ENCODE results near the gene DTHD1.

The DTHD1 gene

GRCh38 chr4:36325926-36326325 lies 44.5 kb downstream of the DTHD1 start:
- DNase-seq (no peak), ATAC-seq (ENCODE audit: insufficient read depth, low read depth) (no peak)
- Histone ChIP-seq H3K27ac (ENCODE audit: low read length) (no peak overlapping the region), H3K4me1 (ENCODE audit: insufficient read depth, low read length) (peaks cover 37% of the 10 kb centered on the region), H2AFZ (ENCODE audit: low read depth, low read length) (no peak overlapping the region), H3K79me2 (ENCODE audit: insufficient read depth, low read length) (no peaks in the 10 kb centered on the region), H3K4me3 (ENCODE audit: low read depth in 1 of 2, low read length in 2 of 2) (no peak overlapping the region), H4K20me1 (ENCODE audit: insufficient read depth, low read length) (no peaks in the 10 kb centered on the region), H3K27me3 (ENCODE audit: insufficient read depth, low read length, poor library complexity) (no peaks in the 10 kb centered on the region), H3K9ac (ENCODE audit: low read depth, low read length) (no peak overlapping the region), H3K9me3 (ENCODE audit: insufficient read depth, low read length, severe bottlenecking) (no peaks in the 10 kb centered on the region), H3K4me2 (ENCODE audit: insufficient read depth, low read length) (no peak overlapping the region), H3K36me3 (ENCODE audit: insufficient read depth, low read length) (no peaks in the 10 kb centered on the region)
- TF ChIP-seq CTCF (IDR thresholded peaks at IDR 0.05; ENCODE audit: borderline replicate concordance, extremely low read depth, low read length, poor library complexity, severe bottlenecking), result no peak
- no peak for TF ChIP-seq EZH2 (IDR thresholded peaks at IDR 0.05; ENCODE audit: borderline replicate concordance, low read depth, low read length, severe bottlenecking)

- Histone ChIP-seq H3K9ac (ENCODE audit: low read depth, low read length) (no peak overlapping the region), H3K4me1 (ENCODE audit: insufficient read depth, low read length) (peaks cover 37% of the 10 kb centered on the region)
- ATAC-seq (ENCODE audit: insufficient read depth, low read depth), result no peak
Observed at GRCh38 chr4:36326476-36327029, 45.1 kb downstream of the DTHD1 start.

GRCh38 chr4:36327400-36327799 lies 46.0 kb downstream of the DTHD1 start:
- H3K4me2 ChIP-seq (ENCODE audit: insufficient read depth, low read length), result no peak overlapping the region
- peaks cover 31% of the 10 kb centered on the region for H3K4me1 ChIP-seq (ENCODE audit: insufficient read depth, low read length)
- H3K36me3 ChIP-seq (ENCODE audit: insufficient read depth, low read length), result no peaks in the 10 kb centered on the region

More at GRCh38 chr4:36326476-36327029, 45.1 kb downstream of the DTHD1 start:
- no peaks in the 10 kb centered on the region for H3K36me3 ChIP-seq (ENCODE audit: insufficient read depth, low read length)
- H3K79me2 ChIP-seq (ENCODE audit: insufficient read depth, low read length), result no peaks in the 10 kb centered on the region
- TF ChIP-seq CTCF (IDR thresholded peaks at IDR 0.05; ENCODE audit: borderline replicate concordance, extremely low read depth, low read length, poor library complexity, severe bottlenecking) (no peak), EZH2 (IDR thresholded peaks at IDR 0.05; ENCODE audit: borderline replicate concordance, low read depth, low read length, severe bottlenecking) (no peak)
- H3K27me3 ChIP-seq (ENCODE audit: insufficient read depth, low read length, poor library complexity), result no peaks in the 10 kb centered on the region
- no peaks in the 10 kb centered on the region for H4K20me1 ChIP-seq (ENCODE audit: insufficient read depth, low read length)
- H3K9me3 ChIP-seq (ENCODE audit: insufficient read depth, low read length, severe bottlenecking), result no peaks in the 10 kb centered on the region
- no peak for DNase-seq
- H2AFZ ChIP-seq (ENCODE audit: low read depth, low read length), result no peak overlapping the region
- no peak overlapping the region for H3K4me3 ChIP-seq (ENCODE audit: low read depth in 1 of 2, low read length in 2 of 2)
- no peak overlapping the region for H3K4me2 ChIP-seq (ENCODE audit: insufficient read depth, low read length)
- H3K27ac ChIP-seq (ENCODE audit: low read length), result no peak overlapping the region

More at GRCh38 chr4:36327400-36327799, 46.0 kb downstream of the DTHD1 start:
- Histone ChIP-seq H3K4me3 (ENCODE audit: low read depth in 1 of 2, low read length in 2 of 2) (no peak overlapping the region), H3K27me3 (ENCODE audit: insufficient read depth, low read length, poor library complexity) (no peaks in the 10 kb centered on the region), H4K20me1 (ENCODE audit: insufficient read depth, low read length) (no peaks in the 10 kb centered on the region), H3K9ac (ENCODE audit: low read depth, low read length) (no peak overlapping the region), H2AFZ (ENCODE audit: low read depth, low read length) (no peak overlapping the region), H3K9me3 (ENCODE audit: insufficient read depth, low read length, severe bottlenecking) (no peaks in the 10 kb centered on the region), H3K27ac (ENCODE audit: low read length) (no peak overlapping the region), H3K79me2 (ENCODE audit: insufficient read depth, low read length) (no peaks in the 10 kb centered on the region)
- ATAC-seq (ENCODE audit: insufficient read depth, low read depth), result no peak
- TF ChIP-seq EZH2 (IDR thresholded peaks at IDR 0.05; ENCODE audit: borderline replicate concordance, low read depth, low read length, severe bottlenecking) (no peak), CTCF (IDR thresholded peaks at IDR 0.05; ENCODE audit: borderline replicate concordance, extremely low read depth, low read length, poor library complexity, severe bottlenecking) (no peak)
- no peak for DNase-seq
